T-helper 22 cell (primary cell): ENCODE measurements around the gene GARNL3.
A peak's percentile ranks its signal among the peaks of the same experiment; 100 is the strongest.

Experiments
- DNase-seq: peaks from one replicate; pipeline ENCODE4 v3.0.0-alpha.2; 2020; ENCODE audit warnings: low read depth

The GARNL3 gene

GRCh38 chr9:127405344-127406125, 141.0 kb downstream of the GARNL3 start:
- no peak for DNase-seq

GRCh38 chr9:127406799-127407491, 142.4 kb downstream of the GARNL3 start:
- DNase-seq = no peak

- no peak for DNase-seq
These were observed 142.9 kb downstream of the GARNL3 start for GRCh38 chr9:127407492-127407843.

GRCh38 chr9:127411122-127411521, 146.5 kb downstream of the GARNL3 start:
- no peak for DNase-seq

- DNase-seq = no peak
These were observed 150.6 kb downstream of the GARNL3 start for GRCh38 chr9:127415141-127415540.

- DNase-seq = no peak
These were observed 151.1 kb downstream of the GARNL3 start for GRCh38 chr9:127415657-127416056.

GRCh38 chr9:127417131-127418036, 152.8 kb downstream of the GARNL3 start:
- no peak for DNase-seq

GRCh38 chr9:127418037-127418471, 153.5 kb downstream of the GARNL3 start:
- DNase-seq = no peak

- no peak for DNase-seq
These were observed 154.8 kb downstream of the GARNL3 start for GRCh38 chr9:127419348-127419747.

- no peak for DNase-seq
These were observed 156.5 kb downstream of the GARNL3 start for GRCh38 chr9:127421057-127421456.

- DNase-seq = no peak
These were observed 157.7 kb downstream of the GARNL3 start for GRCh38 chr9:127422133-127422782.

GRCh38 chr9:127422787-127423186, 158.2 kb downstream of the GARNL3 start:
- no peak for DNase-seq

GRCh38 chr9:127423476-127423933, 158.9 kb downstream of the GARNL3 start:
- DNase-seq = no peak

- peak; percentile 83 for DNase-seq
These were observed 159.5 kb downstream of the GARNL3 start, which contains the start of gene ZNF79 for GRCh38 chr9:127423934-127424675. ZNF79 (plus strand) TSS chr9:127424382; CDS start chr9:127424788, 406 bp downstream.

- no peak for DNase-seq
These were observed 160.1 kb downstream of the GARNL3 start for GRCh38 chr9:127424676-127424999.

- no peak for DNase-seq
These were observed 162.2 kb downstream of the GARNL3 start for GRCh38 chr9:127426756-127427155.

- no peak for DNase-seq
These were observed 163.8 kb downstream of the GARNL3 start for GRCh38 chr9:127428348-127428747.

- DNase-seq = no peak
These were observed 165.8 kb downstream of the GARNL3 start for GRCh38 chr9:127430415-127430814.

GRCh38 chr9:127437497-127438264, 173.1 kb downstream of the GARNL3 start:
- DNase-seq = peak; percentile 34

- no peak for DNase-seq
These were observed 173.8 kb downstream of the GARNL3 start for GRCh38 chr9:127438394-127438793.
